Measurements from ENCODE around the gene UPF2.

UPF2 gene

DNA sequence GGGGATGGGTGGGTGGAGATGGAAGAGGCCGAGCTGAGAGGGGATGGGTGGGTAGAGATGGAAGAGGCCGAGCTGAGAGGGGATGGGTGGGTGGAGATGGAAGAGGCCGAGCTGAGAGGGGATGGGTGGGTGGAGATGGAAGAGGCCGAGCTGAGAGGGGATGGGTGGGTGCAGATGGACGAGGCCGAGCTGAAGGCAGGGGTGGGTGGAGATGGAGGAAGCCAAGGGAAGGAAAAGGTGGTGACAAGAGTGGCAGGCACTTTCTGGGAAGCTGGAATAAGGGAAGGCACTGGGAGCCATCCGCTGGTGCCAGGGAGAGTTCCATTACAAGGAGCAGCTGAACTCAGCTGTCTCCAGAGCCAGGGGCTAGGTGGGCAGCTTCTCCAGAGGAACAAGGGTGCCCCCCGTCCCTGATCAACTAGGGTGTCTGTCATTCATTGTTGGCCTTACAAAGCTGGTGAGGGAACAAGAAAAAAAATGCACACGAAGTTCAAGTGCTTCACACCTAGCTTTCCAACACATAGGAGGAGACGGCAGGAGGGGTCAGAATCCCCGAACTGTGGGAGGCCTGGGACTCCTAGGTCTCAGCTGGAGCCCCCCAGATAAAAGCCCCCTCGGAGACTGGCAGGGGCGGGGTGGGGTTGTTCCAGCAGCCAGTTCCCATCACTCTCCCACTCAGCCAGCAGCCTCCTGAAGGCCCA lies 157.0 kb downstream of the UPF2 start:
- TF ChIP-seq FOXP2 (optimal IDR thresholded peaks at IDR 0.05; ENCODE audit: control extremely low read depth, extremely low read length, insufficient read depth) (no peak), EZH2 (IDR thresholded peaks at IDR 0.05) (no peak), POLR2AphosphoS5 (IDR thresholded peaks at IDR 0.05; ENCODE audit: borderline replicate concordance, low read depth, low read length) (no peak)
- no peak for DNase-seq (ENCODE audit: low read depth, low spot score)
- no peaks in the 10 kb centered on the region for H3K36me3 ChIP-seq (ENCODE audit: insufficient read depth, low read length)
- no peak overlapping the region for H3K27ac ChIP-seq
- H3K4me3 ChIP-seq: no peak overlapping the region
- no peak overlapping the region for H3K9ac ChIP-seq (ENCODE audit: insufficient read length)
- no peaks in the 10 kb centered on the region for H3K9me3 ChIP-seq (ENCODE audit: low read depth, low read length)

DNA sequence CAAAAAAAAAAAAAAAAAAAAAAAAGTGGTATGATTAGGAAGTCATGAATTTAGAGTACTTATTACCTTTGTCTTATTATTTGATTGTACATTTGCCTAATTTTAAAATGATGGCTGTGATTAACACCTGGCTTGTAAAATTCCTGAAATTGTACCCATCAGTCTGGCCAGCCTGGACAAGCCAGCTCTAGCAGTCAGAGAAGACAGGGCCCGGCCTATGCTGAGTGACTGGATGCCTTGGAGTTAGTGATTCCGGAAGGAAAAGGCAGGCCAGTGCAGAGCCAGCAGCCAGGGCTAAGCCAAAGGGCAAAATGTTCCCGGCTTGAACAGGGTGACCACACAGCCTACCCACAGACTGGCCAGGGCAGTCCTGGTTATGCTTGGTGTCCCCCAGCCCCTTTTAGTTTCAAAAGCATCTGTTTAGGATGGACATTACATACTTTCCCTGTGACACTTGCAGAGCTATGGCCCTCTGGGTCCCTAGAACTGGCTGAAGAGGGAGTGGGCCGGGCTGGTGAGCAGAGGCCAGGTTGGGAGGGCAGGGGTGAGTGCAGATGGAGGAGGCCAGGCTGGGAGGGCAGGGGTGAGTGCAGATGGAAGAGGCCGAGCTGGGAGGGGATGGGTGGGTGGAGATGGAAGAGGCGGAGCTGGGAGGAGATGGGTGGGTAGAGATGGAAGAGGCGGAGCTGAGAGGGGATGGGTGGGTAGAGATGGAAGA lies 157.7 kb downstream of the UPF2 start:
- Histone ChIP-seq H3K27ac (no peak overlapping the region), H3K4me3 (no peak overlapping the region), H3K9me3 (ENCODE audit: low read depth, low read length) (no peaks in the 10 kb centered on the region), H3K36me3 (ENCODE audit: insufficient read depth, low read length) (no peaks in the 10 kb centered on the region), H3K9ac (ENCODE audit: insufficient read length) (no peak overlapping the region)
- no peak for TF ChIP-seq EZH2 (IDR thresholded peaks at IDR 0.05)
- no peak for TF ChIP-seq POLR2AphosphoS5 (IDR thresholded peaks at IDR 0.05; ENCODE audit: borderline replicate concordance, low read depth, low read length)
- TF ChIP-seq FOXP2 (optimal IDR thresholded peaks at IDR 0.05; ENCODE audit: control extremely low read depth, extremely low read length, insufficient read depth): no peak
- no peak for DNase-seq (ENCODE audit: low read depth, low spot score)

DNA sequence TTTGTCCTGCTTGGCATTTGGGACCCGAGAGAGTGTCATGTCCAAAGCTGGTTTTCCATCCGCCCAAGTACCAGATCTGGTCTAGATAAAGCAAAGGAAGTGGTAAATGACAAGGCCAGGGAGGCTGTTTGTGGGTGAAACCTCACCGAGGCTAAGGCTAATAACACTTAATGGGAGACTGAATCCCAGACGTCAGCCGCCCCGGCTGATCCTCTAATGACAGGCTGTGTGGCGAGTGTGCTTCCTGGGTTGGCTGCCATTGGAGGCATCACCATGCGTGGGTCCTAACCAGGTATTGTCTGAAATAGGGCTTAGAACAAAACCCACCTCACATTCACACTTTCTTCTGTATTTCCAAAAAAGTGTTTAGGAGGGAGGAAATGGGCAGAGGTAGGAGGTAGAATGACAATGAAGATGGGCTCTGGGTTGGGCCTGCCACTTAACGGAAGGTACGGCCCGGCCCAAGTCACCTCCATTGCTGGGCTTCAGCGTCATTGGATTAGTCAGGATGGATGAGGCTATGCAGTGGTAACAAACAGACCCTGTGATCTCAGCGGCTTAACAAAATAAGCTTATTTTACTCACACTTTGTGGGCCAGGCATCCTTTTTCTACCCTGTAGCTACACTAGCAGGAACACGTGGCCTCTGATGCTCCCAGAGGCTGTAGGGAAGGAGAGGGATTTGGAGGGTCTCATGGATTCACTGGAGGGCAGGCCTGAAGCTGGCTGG lies 159.8 kb downstream of the UPF2 start:
- no peak overlapping the region for H3K27ac ChIP-seq
- no peak overlapping the region for H3K9ac ChIP-seq (ENCODE audit: insufficient read length)
- no peaks in the 10 kb centered on the region for H3K36me3 ChIP-seq (ENCODE audit: insufficient read depth, low read length)
- no peak overlapping the region for H3K4me3 ChIP-seq
- DNase-seq (ENCODE audit: low read depth, low spot score): no peak
- no peak for TF ChIP-seq POLR2AphosphoS5 (IDR thresholded peaks at IDR 0.05; ENCODE audit: borderline replicate concordance, low read depth, low read length)
- no peak for TF ChIP-seq FOXP2 (optimal IDR thresholded peaks at IDR 0.05; ENCODE audit: control extremely low read depth, extremely low read length, insufficient read depth)
- no peak for TF ChIP-seq EZH2 (IDR thresholded peaks at IDR 0.05)
- H3K9me3 ChIP-seq (ENCODE audit: low read depth, low read length): no peaks in the 10 kb centered on the region

DNA sequence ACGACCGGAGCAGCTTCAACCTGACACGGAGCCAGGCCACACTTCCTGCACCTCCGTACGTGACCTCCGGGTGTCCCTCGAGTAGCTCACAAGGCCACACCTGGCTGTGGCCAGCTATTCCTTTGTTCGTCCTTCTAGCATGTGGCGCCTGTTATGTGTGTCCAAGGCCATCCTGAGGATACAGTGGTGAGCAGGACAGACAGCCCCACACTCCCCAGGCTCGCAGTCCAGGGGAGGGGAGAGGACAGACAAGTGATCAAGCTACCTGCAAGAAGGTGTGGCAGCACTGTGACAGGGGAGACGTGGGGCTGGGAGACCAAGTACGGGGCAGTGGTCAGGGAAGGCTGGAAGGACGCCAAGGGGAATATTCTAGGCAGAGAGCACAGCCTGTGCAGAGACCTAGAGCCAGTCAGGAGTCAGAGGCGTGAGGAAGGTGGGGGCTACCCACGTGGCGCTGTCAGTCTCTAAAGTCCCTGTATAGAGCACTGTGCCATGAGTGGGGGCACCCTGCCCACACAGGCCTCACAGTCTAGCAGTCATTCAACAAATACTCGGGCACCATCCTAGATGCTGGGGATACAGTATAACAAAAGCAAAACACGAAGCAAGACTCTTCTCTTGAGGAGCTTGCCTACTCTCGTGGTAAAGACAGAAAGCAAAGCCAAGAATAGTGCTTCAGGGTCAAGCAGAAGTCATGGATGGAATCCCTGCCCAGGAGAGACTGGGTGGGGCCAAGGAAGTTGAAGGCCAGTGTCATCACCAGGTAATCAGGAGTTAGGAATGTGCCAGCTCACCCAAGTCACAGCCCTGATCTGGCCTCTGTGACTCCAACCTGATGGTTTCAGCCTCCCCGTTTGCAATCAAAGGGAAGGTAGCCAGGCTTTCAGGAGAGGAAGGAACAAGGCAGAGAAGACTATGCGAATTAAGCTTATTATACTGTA lies 160.9 kb downstream of the UPF2 start:
- DNase-seq (ENCODE audit: low read depth, low spot score): no peak
- Histone ChIP-seq H3K9me3 (ENCODE audit: low read depth, low read length) (no peaks in the 10 kb centered on the region), H3K36me3 (ENCODE audit: insufficient read depth, low read length) (no peaks in the 10 kb centered on the region), H3K4me3 (no peak overlapping the region), H3K9ac (ENCODE audit: insufficient read length) (no peak overlapping the region), H3K27ac (no peak overlapping the region)
- no peak for TF ChIP-seq POLR2AphosphoS5 (IDR thresholded peaks at IDR 0.05; ENCODE audit: borderline replicate concordance, low read depth, low read length)
- no peak for TF ChIP-seq FOXP2 (optimal IDR thresholded peaks at IDR 0.05; ENCODE audit: control extremely low read depth, extremely low read length, insufficient read depth)
- TF ChIP-seq EZH2 (IDR thresholded peaks at IDR 0.05): no peak

DNA sequence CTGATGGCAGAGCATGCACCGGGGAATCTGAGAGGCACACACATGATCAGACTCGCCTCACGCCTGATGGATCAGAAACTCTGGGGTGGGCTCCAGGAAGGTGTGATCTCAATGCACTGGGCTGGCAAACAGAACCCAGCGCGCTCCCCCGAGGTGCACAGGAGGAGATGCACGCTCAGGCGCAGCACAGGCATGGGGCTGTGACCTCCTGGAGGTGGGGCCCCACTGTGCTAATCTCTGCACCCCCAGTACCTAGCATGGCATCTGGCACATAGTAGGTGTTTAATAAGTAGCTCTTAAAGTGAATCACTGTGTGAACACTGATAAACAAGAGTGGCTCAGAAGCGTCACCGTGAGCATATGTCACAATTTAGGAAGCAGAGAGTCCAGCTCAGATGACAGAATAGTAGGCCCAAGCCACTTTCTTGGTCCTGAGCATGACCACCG lies 161.6 kb downstream of the UPF2 start:
- H3K9me3 ChIP-seq (ENCODE audit: low read depth, low read length): no peaks in the 10 kb centered on the region
- no peaks in the 10 kb centered on the region for H3K36me3 ChIP-seq (ENCODE audit: insufficient read depth, low read length)
- DNase-seq (ENCODE audit: low read depth, low spot score): no peak
- no peak overlapping the region for H3K27ac ChIP-seq
- H3K4me3 ChIP-seq: no peak overlapping the region
- no peak overlapping the region for H3K9ac ChIP-seq (ENCODE audit: insufficient read length)
- TF ChIP-seq POLR2AphosphoS5 (IDR thresholded peaks at IDR 0.05; ENCODE audit: borderline replicate concordance, low read depth, low read length) (no peak), EZH2 (IDR thresholded peaks at IDR 0.05) (no peak), FOXP2 (optimal IDR thresholded peaks at IDR 0.05; ENCODE audit: control extremely low read depth, extremely low read length, insufficient read depth) (no peak)

DNA sequence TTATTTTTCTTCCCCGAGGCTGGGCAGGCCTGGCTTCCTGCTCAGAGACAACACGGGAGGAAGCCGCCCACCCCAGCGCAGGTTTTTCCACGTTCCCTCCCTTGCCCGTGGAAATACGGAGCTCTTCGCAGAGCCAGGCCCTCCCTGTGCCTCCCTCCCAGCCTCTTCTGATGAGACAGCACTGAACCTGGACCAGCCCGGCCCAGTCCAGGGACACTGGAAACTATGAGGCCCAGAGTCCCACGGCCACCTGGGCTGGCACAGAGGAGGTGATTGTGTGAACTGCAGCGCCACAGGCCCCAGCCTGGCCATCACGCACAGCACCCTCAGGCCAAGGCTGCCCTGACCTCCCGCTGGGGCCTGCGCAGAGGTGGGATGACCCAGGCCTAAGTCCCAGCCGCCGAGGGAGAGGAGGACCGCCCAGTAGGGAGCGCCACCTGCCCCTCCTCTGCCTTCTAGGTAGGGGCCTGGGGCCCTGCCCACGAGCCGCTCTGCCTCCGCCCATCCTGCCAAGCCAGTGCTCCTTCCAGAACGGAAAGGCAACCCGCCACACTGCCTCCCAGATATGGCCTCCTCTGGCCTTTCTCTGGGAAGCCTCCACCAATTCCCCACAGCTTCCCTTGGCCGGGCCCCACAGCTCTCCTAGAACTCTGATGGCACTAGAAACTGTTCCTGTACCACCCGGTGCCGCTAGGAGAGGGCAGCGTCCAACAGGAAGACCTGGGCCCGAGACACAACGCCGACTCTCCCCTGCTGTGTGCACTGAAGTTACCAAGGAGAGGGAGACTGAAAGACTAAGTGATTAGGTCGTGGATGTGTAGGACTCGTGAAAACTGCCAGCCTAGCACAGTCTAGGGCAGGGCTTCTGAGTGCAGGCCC lies 162.2 kb downstream of the UPF2 start:
- DNase-seq (ENCODE audit: low read depth, low spot score): no peak
- H3K9ac ChIP-seq (ENCODE audit: insufficient read length): no peak overlapping the region
- no peaks in the 10 kb centered on the region for H3K36me3 ChIP-seq (ENCODE audit: insufficient read depth, low read length)
- no peaks in the 10 kb centered on the region for H3K9me3 ChIP-seq (ENCODE audit: low read depth, low read length)
- TF ChIP-seq FOXP2 (optimal IDR thresholded peaks at IDR 0.05; ENCODE audit: control extremely low read depth, extremely low read length, insufficient read depth): no peak
- no peak for TF ChIP-seq EZH2 (IDR thresholded peaks at IDR 0.05)
- TF ChIP-seq POLR2AphosphoS5 (IDR thresholded peaks at IDR 0.05; ENCODE audit: borderline replicate concordance, low read depth, low read length): no peak
- H3K27ac ChIP-seq: no peak overlapping the region
- H3K4me3 ChIP-seq: no peak overlapping the region

All from SK-N-MC (cell line).